HG03025 (cell line): ENCODE results near the gene ARF3.

Experiments used
- ATAC-seq: cut with Tn5 transposase; IDR thresholded peaks from one replicate; pipeline ENCODE4 v1.9.1; 2021; ENCODE audit warnings: mild to moderate bottlenecking, moderate library complexity; ENCODE audit not compliant: unreplicated experiment, low FRiP score

ARF3 gene

GRCh38 chr12:48982397-48983080 is 25.3 kb upstream of the ARF3 start:
- no peak for ATAC-seq

GRCh38 chr12:48981757-48982157 is 24.5 kb upstream of the ARF3 start:
- ATAC-seq: no peak

- ATAC-seq: no peak
Measured at GRCh38 chr12:48980953-48981756, 23.9 kb upstream of the ARF3 start.

GRCh38 chr12:48980389-48980952 is 23.2 kb upstream of the ARF3 start:
- ATAC-seq: no peak

- ATAC-seq: no peak
Measured at GRCh38 chr12:48979602-48980388, 22.5 kb upstream of the ARF3 start.

GRCh38 chr12:48978741-48979601 is 21.7 kb upstream of the ARF3 start:
- ATAC-seq: no peak

GRCh38 chr12:48978291-48978740 is 21.0 kb upstream of the ARF3 start, which contains the start of gene WNT1:
Gene WNT1 (plus strand): TSS chr12:48978322. CDS start chr12:48978651, 329 bp downstream.
- ATAC-seq: no peak

- ATAC-seq: no peak
Measured at GRCh38 chr12:48977290-48978281, 20.3 kb upstream of the ARF3 start.

GRCh38 chr12:48973941-48974673 is 16.8 kb upstream of the ARF3 start:
- no peak for ATAC-seq

GRCh38 chr12:48973531-48973930 is 16.2 kb upstream of the ARF3 start:
- ATAC-seq: no peak

- no peak for ATAC-seq
Measured at GRCh38 chr12:48972952-48973483, 15.7 kb upstream of the ARF3 start.

GRCh38 chr12:48972213-48972951 is 15.1 kb upstream of the ARF3 start:
- ATAC-seq: no peak

GRCh38 chr12:48970702-48971334 is 13.5 kb upstream of the ARF3 start:
- ATAC-seq: no peak

- ATAC-seq: no peak
Measured at GRCh38 chr12:48969833-48970701, 12.8 kb upstream of the ARF3 start.

- no peak for ATAC-seq
Measured at GRCh38 chr12:48969160-48969771, 12.0 kb upstream of the ARF3 start.
